ENCODE measurements around the gene PTPRT. TPM values are rescaled to one million over a fixed set of nuclear protein-coding genes. Genes with fewer than 3 reads are reported as not detected.

Gene PTPRT
- total and polyA plus RNA-seq, 10 of the 15 experiments (the other 5 are each of a cell fraction or from before 2014, with no cell fraction given) = not detected

DNA sequence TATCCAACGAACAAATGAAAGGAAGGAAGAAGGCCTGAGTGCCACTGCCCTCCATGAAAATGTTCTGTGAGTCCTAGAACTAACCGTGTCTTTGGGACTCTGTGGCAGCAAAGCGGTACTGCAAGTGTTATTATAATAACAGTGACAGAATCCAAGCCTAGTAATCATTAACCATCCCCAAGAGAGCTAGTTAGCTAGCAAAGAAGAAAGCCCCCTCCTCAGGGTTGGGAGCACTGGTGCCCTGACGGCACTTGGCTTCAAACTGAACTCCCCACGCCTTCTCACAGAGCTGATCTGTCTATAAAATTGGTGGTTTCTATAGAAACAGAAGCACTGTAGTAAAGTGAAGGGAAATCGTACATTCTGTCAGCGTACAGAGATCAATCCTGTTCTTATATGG, 239.8 kb downstream of the PTPRT start:
- no TSS peak for BruUV-seq (replicated peaks)
- no peak for DNase-seq (ENCODE audit: low read depth, low spot score)
- ChIA-PET RAD21 (ENCODE audit: unreplicated experiment) (no interaction called here), CTCF (no interaction called here), POLR2A (no interaction called here), SMC1A (ENCODE audit: uncharacterized antibody, unreplicated experiment) (no interaction called here)
- H3K9ac ChIP-seq (ENCODE audit: control insufficient read depth, insufficient read depth, low read length) = no peak overlapping the region
- H3K27me3 ChIP-seq (replicated peaks in 1 of 2; ENCODE audit: control insufficient read depth in 2 of 2, insufficient read depth in 2 of 2, low read length in 1 of 2) = no peaks in the 10 kb centered on the region
- H2AFZ ChIP-seq (ENCODE audit: control insufficient read depth, low read depth, low read length) = no peak overlapping the region
- no peaks in the 10 kb centered on the region for H3K4me1 ChIP-seq (ENCODE audit: control insufficient read depth, insufficient read depth, low read length)
- no peaks in the 10 kb centered on the region for H3K9me3 ChIP-seq (replicated peaks; ENCODE audit: control insufficient read depth, insufficient read depth, low read length)
- H3K4me2 ChIP-seq (ENCODE audit: control insufficient read depth, insufficient read depth) = no peak overlapping the region
- FAIRE-seq = no peak
- in situ Hi-C loops (cut with MboI) (no loop called here), intact Hi-C loops (cut with micrococcal nuclease; ENCODE audit: unreplicated experiment) (no loop called here)
- H3K4me3 ChIP-seq = no peak overlapping the region
- no peak overlapping the region for H3K27ac ChIP-seq (ENCODE audit: control insufficient read depth, insufficient read depth)
- ATAC-seq = no peak
- WGBS (ENCODE audit: insufficient coverage, insufficient replicate concordance, low lambda C conversion rate, missing lambda C conversion rate) = 7% methylated on average over 7 of the region's 7 CpGs
- no peaks in the 10 kb centered on the region for H3K36me3 ChIP-seq (ENCODE audit: control insufficient read depth in 2 of 2, insufficient read depth in 2 of 2, low read length in 1 of 2)
- H3K79me2 ChIP-seq (ENCODE audit: control insufficient read depth, insufficient read depth, low read length) = no peaks in the 10 kb centered on the region
- H4K20me1 ChIP-seq (ENCODE audit: control insufficient read depth, insufficient read depth) = no peaks in the 10 kb centered on the region
- TF ChIP-seq, protein P1, sequence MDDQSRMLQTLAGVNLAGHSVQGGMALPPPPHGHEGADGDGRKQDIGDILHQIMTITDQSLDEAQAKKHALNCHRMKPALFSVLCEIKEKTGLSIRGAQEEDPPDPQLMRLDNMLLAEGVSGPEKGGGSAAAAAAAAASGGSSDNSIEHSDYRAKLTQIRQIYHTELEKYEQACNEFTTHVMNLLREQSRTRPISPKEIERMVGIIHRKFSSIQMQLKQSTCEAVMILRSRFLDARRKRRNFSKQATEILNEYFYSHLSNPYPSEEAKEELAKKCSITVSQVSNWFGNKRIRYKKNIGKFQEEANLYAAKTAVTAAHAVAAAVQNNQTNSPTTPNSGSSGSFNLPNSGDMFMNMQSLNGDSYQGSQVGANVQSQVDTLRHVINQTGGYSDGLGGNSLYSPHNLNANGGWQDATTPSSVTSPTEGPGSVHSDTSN (IDR thresholded peaks at IDR 0.05; ENCODE audit: insufficient replicate concordance, low read depth, low read length) = no peak
- TF ChIP-seq, protein P2, sequence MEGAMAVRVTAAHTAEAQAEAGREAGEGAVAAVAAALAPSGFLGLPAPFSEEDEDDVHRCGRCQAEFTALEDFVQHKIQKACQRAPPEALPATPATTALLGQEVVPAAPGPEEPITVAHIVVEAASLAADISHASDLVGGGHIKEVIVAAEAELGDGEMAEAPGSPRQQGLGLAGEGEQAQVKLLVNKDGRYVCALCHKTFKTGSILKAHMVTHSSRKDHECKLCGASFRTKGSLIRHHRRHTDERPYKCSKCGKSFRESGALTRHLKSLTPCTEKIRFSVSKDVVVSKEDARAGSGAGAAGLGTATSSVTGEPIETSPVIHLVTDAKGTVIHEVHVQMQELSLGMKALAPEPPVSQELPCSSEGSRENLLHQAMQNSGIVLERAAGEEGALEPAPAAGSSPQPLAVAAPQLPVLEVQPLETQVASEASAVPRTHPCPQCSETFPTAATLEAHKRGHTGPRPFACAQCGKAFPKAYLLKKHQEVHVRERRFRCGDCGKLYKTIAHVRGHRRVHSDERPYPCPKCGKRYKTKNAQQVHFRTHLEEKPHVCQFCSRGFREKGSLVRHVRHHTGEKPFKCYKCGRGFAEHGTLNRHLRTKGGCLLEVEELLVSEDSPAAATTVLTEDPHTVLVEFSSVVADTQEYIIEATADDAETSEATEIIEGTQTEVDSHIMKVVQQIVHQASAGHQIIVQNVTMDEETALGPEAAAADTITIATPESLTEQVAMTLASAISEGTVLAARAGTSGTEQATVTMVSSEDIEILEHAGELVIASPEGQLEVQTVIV (IDR thresholded peaks at IDR 0.05; ENCODE audit: borderline replicate concordance, partially characterized antibody) = no peak
- TF ChIP-seq, protein P3, sequence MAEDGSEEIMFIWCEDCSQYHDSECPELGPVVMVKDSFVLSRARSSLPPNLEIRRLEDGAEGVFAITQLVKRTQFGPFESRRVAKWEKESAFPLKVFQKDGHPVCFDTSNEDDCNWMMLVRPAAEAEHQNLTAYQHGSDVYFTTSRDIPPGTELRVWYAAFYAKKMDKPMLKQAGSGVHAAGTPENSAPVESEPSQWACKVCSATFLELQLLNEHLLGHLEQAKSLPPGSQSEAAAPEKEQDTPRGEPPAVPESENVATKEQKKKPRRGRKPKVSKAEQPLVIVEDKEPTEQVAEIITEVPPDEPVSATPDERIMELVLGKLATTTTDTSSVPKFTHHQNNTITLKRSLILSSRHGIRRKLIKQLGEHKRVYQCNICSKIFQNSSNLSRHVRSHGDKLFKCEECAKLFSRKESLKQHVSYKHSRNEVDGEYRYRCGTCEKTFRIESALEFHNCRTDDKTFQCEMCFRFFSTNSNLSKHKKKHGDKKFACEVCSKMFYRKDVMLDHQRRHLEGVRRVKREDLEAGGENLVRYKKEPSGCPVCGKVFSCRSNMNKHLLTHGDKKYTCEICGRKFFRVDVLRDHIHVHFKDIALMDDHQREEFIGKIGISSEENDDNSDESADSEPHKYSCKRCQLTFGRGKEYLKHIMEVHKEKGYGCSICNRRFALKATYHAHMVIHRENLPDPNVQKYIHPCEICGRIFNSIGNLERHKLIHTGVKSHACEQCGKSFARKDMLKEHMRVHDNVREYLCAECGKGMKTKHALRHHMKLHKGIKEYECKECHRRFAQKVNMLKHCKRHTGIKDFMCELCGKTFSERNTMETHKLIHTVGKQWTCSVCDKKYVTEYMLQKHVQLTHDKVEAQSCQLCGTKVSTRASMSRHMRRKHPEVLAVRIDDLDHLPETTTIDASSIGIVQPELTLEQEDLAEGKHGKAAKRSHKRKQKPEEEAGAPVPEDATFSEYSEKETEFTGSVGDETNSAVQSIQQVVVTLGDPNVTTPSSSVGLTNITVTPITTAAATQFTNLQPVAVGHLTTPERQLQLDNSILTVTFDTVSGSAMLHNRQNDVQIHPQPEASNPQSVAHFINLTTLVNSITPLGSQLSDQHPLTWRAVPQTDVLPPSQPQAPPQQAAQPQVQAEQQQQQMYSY (CRISPR knock-in tag; IDR thresholded peaks at IDR 0.05) = no peak
- TF ChIP-seq, protein P4, sequence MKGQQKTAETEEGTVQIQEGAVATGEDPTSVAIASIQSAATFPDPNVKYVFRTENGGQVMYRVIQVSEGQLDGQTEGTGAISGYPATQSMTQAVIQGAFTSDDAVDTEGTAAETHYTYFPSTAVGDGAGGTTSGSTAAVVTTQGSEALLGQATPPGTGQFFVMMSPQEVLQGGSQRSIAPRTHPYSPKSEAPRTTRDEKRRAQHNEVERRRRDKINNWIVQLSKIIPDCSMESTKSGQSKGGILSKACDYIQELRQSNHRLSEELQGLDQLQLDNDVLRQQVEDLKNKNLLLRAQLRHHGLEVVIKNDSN (IDR thresholded peaks at IDR 0.05; ENCODE audit: borderline replicate concordance, extremely low read length, insufficient read depth, low read depth, low read length) = no peak
- TF ChIP-seq, protein P5, sequence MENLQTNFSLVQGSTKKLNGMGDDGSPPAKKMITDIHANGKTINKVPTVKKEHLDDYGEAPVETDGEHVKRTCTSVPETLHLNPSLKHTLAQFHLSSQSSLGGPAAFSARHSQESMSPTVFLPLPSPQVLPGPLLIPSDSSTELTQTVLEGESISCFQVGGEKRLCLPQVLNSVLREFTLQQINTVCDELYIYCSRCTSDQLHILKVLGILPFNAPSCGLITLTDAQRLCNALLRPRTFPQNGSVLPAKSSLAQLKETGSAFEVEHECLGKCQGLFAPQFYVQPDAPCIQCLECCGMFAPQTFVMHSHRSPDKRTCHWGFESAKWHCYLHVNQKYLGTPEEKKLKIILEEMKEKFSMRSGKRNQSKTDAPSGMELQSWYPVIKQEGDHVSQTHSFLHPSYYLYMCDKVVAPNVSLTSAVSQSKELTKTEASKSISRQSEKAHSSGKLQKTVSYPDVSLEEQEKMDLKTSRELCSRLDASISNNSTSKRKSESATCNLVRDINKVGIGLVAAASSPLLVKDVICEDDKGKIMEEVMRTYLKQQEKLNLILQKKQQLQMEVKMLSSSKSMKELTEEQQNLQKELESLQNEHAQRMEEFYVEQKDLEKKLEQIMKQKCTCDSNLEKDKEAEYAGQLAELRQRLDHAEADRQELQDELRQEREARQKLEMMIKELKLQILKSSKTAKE (IDR thresholded peaks at IDR 0.05; ENCODE audit: low read depth, poor library complexity, severe bottlenecking) = no peak
- TF ChIP-seq, protein P6, sequence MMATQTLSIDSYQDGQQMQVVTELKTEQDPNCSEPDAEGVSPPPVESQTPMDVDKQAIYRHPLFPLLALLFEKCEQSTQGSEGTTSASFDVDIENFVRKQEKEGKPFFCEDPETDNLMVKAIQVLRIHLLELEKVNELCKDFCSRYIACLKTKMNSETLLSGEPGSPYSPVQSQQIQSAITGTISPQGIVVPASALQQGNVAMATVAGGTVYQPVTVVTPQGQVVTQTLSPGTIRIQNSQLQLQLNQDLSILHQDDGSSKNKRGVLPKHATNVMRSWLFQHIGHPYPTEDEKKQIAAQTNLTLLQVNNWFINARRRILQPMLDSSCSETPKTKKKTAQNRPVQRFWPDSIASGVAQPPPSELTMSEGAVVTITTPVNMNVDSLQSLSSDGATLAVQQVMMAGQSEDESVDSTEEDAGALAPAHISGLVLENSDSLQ (IDR thresholded peaks at IDR 0.05) = no peak
- TF ChIP-seq RFX5 (IDR thresholded peaks at IDR 0.05; ENCODE audit: low read depth, low read length) = no peak
- TF ChIP-seq KLF5 (IDR thresholded peaks at IDR 0.05; ENCODE audit: partially characterized antibody) = no peak
- no peak for TF ChIP-seq ETV6 (conservative IDR thresholded peaks at IDR 0.05 in 1 of 2, IDR thresholded peaks at IDR 0.05 in 1 of 2; ENCODE audit: borderline replicate concordance in 1 of 2, low read depth in 1 of 2)
- TF ChIP-seq NFIC (IDR thresholded peaks at IDR 0.05; ENCODE audit: low read depth, low read length) = no peak
- TF ChIP-seq FOS (IDR thresholded peaks at IDR 0.05; ENCODE audit: borderline replicate concordance, extremely low read depth, insufficient read length) = no peak
